PC-9 (cell line): Measurements from ENCODE around the gene COPB1. TPM values are rescaled to one million over a fixed set of nuclear protein-coding genes. Genes with fewer than 3 reads are reported as not detected.

Experiments
- BruUV-seq: library from RNA; stranded (reverse); fragments of 400-500 nt; replicated peaks from 2 replicates; lab custom pipeline; 2021; lab: Mats Ljungman, UMichigan
- CTCF ChIA-PET: fragments of 300-600 bp; sonication (Branson Sonifier 250); formaldehyde crosslinking; loops from one replicate; lab custom pipeline; 2022; ENCODE audit warnings: antibody characterized with exemption; lab: Charles Lee
- POLR2A ChIA-PET: fragments of 300-600 bp; sonication (Branson Sonifier 250); formaldehyde crosslinking; loops from one replicate; lab custom pipeline; 2022; ENCODE audit warnings: antibody characterized with exemption; ENCODE audit not compliant: unreplicated experiment; lab: Charles Lee
- DNase-seq, 2 experiments: peaks; one replicate each; pipeline versions ENCODE4 v3.0.0 to v3.0.0-alpha.2; 2015 to 2022; ENCODE audit warnings: mixed read lengths in 1 of 2
- H2AFZ ChIP-seq: fragments of 200-600 bp; sonication (generic); 2 replicates; pipeline ENCODE4 v1.8.1; 2017; ENCODE audit warnings: antibody characterized with exemption
- H3F3A ChIP-seq: fragments of 200-600 bp; sonication (generic); 2 replicates; pipeline ENCODE4 v1.8.1; 2017; ENCODE audit warnings: antibody characterized with exemption, mild to moderate bottlenecking, low read depth; ENCODE audit not compliant: insufficient read depth
- H3K27ac ChIP-seq: fragments of 200-600 bp; sonication (generic); 2 replicates; pipeline ENCODE4 v1.6.1; 2016; ENCODE audit warnings: mixed run types
- H3K27me3 ChIP-seq: fragments of 200-600 bp; sonication (generic); 2 replicates; pipeline ENCODE4 v1.6.1; 2016; ENCODE audit warnings: low read depth, mixed run types; ENCODE audit not compliant: insufficient read depth
- H3K36me3 ChIP-seq: fragments of 200-600 bp; sonication (generic); 2 replicates; pipeline ENCODE4 v1.6.1; 2016; ENCODE audit warnings: low read depth, mixed run types
- H3K4me1 ChIP-seq: fragments of 200-600 bp; sonication (generic); replicated peaks from 2 replicates; pipeline ENCODE4 v1.6.1; 2016; ENCODE audit warnings: mixed run types; ENCODE audit not compliant: insufficient read depth
- H3K4me2 ChIP-seq: fragments of 200-600 bp; sonication (generic); 2 replicates; pipeline ENCODE4 v1.6.1; 2017; ENCODE audit warnings: mixed run types
- H3K4me3 ChIP-seq: fragments of 200-600 bp; sonication (generic); 2 replicates; pipeline ENCODE4 v1.6.1; 2016; ENCODE audit warnings: mixed run types
- H3K79me2 ChIP-seq: fragments of 200-600 bp; sonication (generic); 2 replicates; pipeline ENCODE4 v1.6.1; 2017; ENCODE audit warnings: low read depth, mixed run types
- H3K9me2 ChIP-seq: fragments of 200-600 bp; sonication (generic); 2 replicates; pipeline ENCODE4 v1.8.1; 2017; ENCODE audit warnings: mild to moderate bottlenecking; ENCODE audit not compliant: insufficient read depth
- H3K9me3 ChIP-seq: fragments of 200-600 bp; sonication (generic); 2 replicates; pipeline ENCODE4 v1.8.1; 2016; ENCODE audit warnings: low read depth; ENCODE audit not compliant: insufficient read depth
- H4K20me1 ChIP-seq: fragments of 200-600 bp; sonication (generic); 2 replicates; pipeline ENCODE4 v1.8.1; 2017; ENCODE audit not compliant: insufficient read depth
- CTCF ChIP-seq: fragments of 200-600 bp; sonication (generic); conservative IDR thresholded peaks from 2 replicates; pipeline ENCODE4 v1.6.1; 2017; ENCODE audit warnings: mixed run types, antibody characterized with exemption, mild to moderate bottlenecking, moderate library complexity
- EZH2 ChIP-seq: fragments of 200-600 bp; sonication (generic); IDR thresholded peaks from 2 replicates; pipeline ENCODE4 v1.8.0; 2017; ENCODE audit warnings: antibody characterized with exemption, low read depth
- intact Hi-C: fragments of 100-400 bp; cut with micrococcal nuclease; formaldehyde crosslinking; loops from one replicate; pipeline ENCODE4 v1.10.0; 2022; ENCODE audit not compliant: unreplicated experiment
- total RNA-seq: library from RNA; stranded (reverse); gene quantifications from 2 replicates; pipeline ENCODE4 v1.2.3, GENCODE V29; 2021

COPB1 gene
- total RNA-seq, 1 experiment from 2014 or later: 82.8 TPM

DNA sequence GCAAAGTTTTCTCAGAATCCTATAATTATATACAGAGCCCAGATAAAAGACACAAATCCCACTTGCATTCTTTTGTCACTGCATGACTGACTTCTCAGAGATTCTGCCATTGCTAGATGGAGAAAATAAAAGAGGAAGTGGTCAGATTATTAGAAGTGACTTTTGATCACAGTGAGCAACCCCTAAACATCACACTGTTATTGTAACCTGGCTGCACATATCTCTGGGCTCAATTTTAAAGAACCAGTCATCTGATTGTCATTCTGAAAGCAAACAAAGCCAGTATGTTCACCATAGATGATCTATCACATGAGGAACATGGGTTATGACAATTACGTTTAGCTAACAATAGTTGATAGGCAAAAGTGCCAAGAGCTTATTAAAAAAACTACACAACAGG lies 47.8 kb downstream of the COPB1 start:
- Histone ChIP-seq H3K36me3 (no peaks in the 10 kb centered on the region), H3K4me2 (no peak overlapping the region), H3K9me2 (no peaks in the 10 kb centered on the region), H3F3A (peaks cover 27% of the 10 kb centered on the region), H3K9me3 (no peaks in the 10 kb centered on the region), H3K4me1 (peaks cover 44% of the 10 kb centered on the region), H3K4me3 (no peak overlapping the region), H3K27ac (no peak overlapping the region), H4K20me1 (no peaks in the 10 kb centered on the region), H3K79me2 (no peaks in the 10 kb centered on the region), H3K27me3 (no peaks in the 10 kb centered on the region), H2AFZ (no peak overlapping the region)
- intact Hi-C loops: no loop called here
- ChIA-PET POLR2A (no interaction called here), CTCF (no interaction called here)
- BruUV-seq: no TSS peak
- no peak for TF ChIP-seq CTCF
- TF ChIP-seq EZH2: no peak
- peak in 1 of 2 experiments; percentile 58 for DNase-seq

DNA sequence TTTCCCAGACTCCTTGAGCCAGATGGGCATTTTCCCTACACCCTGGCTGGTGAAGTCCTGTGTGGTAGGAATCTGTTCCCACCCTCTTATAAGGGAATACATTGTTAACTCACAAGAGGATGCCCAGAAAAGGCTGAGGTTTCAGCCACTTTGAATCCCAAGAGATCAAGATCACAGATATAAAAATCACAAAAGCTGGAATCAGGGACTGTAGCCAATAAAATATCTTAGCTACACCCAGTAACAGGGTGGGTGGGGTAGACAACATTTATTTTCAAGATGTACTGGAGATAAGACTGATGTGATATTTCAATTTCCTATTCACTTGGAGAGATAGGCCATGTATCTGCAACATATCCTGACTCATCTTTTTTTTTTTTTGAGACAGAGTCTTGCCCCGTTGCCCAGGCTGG lies 50.3 kb downstream of the COPB1 start:
- no peaks in the 10 kb centered on the region for H4K20me1 ChIP-seq

DNA sequence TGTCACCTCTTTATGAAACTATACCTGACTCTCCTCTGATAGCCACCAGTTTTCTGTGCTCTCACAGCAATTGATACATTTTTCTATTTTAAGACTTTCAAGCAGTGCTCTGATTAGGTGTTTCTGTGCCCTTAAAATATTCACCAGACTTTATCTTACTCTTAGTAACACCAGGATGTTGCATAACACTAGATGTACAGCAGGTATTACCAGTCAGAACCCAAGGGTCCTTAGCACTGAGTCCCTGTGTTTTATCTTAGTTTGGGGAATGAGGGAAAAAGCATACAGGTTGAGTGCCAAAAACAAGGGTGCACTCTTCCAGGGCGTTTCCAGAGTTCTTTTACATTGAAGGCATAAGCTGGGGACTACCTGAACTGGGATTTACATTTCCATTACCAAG lies 51.4 kb downstream of the COPB1 start:
- intact Hi-C loops: loop anchor here (2.0 kb wide), 1 partner anchor 25 kb away; no protein-coding TSS in a partner anchor
- CTCF ChIA-PET: interaction anchor here (0.5 kb wide), 1 partner anchor 30 kb away, joined by 3 read pairs; no protein-coding TSS in a partner anchor
- peaks cover 64% of the 10 kb centered on the region for H3K4me1 ChIP-seq
- H3F3A ChIP-seq: peaks cover 22% of the 10 kb centered on the region
- POLR2A ChIA-PET: no interaction called here
- no peaks in the 10 kb centered on the region for H3K79me2 ChIP-seq
- H2AFZ ChIP-seq: no peak overlapping the region
- no peaks in the 10 kb centered on the region for H4K20me1 ChIP-seq
- peak overlapping the region; percentile 66 for H3K4me2 ChIP-seq
- H3K9me2 ChIP-seq: no peaks in the 10 kb centered on the region
- DNase-seq: peak in 1 of 2 experiments; percentile 67
- H3K27me3 ChIP-seq: no peaks in the 10 kb centered on the region
- H3K36me3 ChIP-seq: no peaks in the 10 kb centered on the region
- no peak for TF ChIP-seq EZH2
- TF ChIP-seq CTCF: no peak
- H3K9me3 ChIP-seq: no peaks in the 10 kb centered on the region
- no peak overlapping the region; the same call in 1 of the 2 replicates for H3K4me3 ChIP-seq
- peak overlapping the region; percentile 73 for H3K27ac ChIP-seq
- BruUV-seq: no TSS peak

More for the DNA sequence above, 50.3 kb downstream of the COPB1 start:
- Histone ChIP-seq H3K79me2 (no peaks in the 10 kb centered on the region), H3K27ac (peak overlapping the region; percentile 73), H3F3A (peaks cover 15% of the 10 kb centered on the region), H3K4me3 (no peak overlapping the region), H3K9me2 (no peaks in the 10 kb centered on the region), H3K9me3 (no peaks in the 10 kb centered on the region), H3K4me1 (peaks cover 53% of the 10 kb centered on the region), H3K27me3 (no peaks in the 10 kb centered on the region), H3K36me3 (no peaks in the 10 kb centered on the region), H3K4me2 (peak overlapping the region; percentile 66; the same call in 1 of the 2 replicates), H2AFZ (no peak overlapping the region)
- peak in 1 of 2 experiments; percentile 42 for DNase-seq
- ChIA-PET CTCF (no interaction called here), POLR2A (interaction anchor here (0.6 kb wide), 1 partner anchor 26 kb away, joined by 3 read pairs; no protein-coding TSS in a partner anchor)
- intact Hi-C loops: loop anchor here (2.0 kb wide), 1 partner anchor 27 kb away; no protein-coding TSS in a partner anchor
- BruUV-seq: no TSS peak
- TF ChIP-seq CTCF: no peak
- no peak for TF ChIP-seq EZH2
